Mesenchymal stem cell (in vitro differentiated cells and primary cell): ENCODE data around the gene CAPN9. TPM values are rescaled to one million over a fixed set of nuclear protein-coding genes. Genes with fewer than 3 reads are reported as not detected.
"Not testable (repeated sequence)": the region's sequence is repeated elsewhere in the genome, so short reads cannot be mapped to it uniquely, and the experiment has no call there.

ENCODE experiments used
- DNase-seq: peaks from one replicate; pipeline ENCODE4 v3.0.0-alpha.2; 2013
- H2AFZ ChIP-seq: one replicate; pipeline ENCODE4 v1.6.1; 2013; ENCODE audit warnings: low read depth, mild to moderate bottlenecking, control low read depth, inconsistent platforms, low read length, moderate library complexity
- H2AK5ac ChIP-seq: 2 replicates; pipeline ENCODE4 v1.6.1; 2013; ENCODE audit warnings: low read length, moderate library complexity, mild to moderate bottlenecking, inconsistent platforms; ENCODE audit not compliant: severe bottlenecking
- H2BK120ac ChIP-seq: one replicate; pipeline ENCODE4 v1.6.1; 2013; ENCODE audit warnings: low read depth, mild to moderate bottlenecking, inconsistent platforms, low read length, moderate library complexity
- H2BK12ac ChIP-seq, 2 experiments: one replicate each; pipeline ENCODE4 v1.6.1; 2013; ENCODE audit warnings: inconsistent platforms in 2 of 2, low read length in 2 of 2, mild to moderate bottlenecking in 2 of 2, moderate library complexity in 2 of 2, control low read depth in 1 of 2
- H2BK15ac ChIP-seq: one replicate; pipeline ENCODE4 v1.6.1; 2013; ENCODE audit warnings: mild to moderate bottlenecking, low read depth, inconsistent platforms; ENCODE audit not compliant: poor library complexity, severe bottlenecking
- H2BK5ac ChIP-seq: 2 replicates; pipeline ENCODE4 v1.6.1; 2013; ENCODE audit warnings: low read depth, mild to moderate bottlenecking, low read length, control low read depth, inconsistent platforms; ENCODE audit not compliant: poor library complexity, severe bottlenecking
- H3K14ac ChIP-seq, 2 experiments: one replicate each; pipeline ENCODE4 v1.6.1; 2013; ENCODE audit warnings: inconsistent platforms in 2 of 2, low read length in 2 of 2, control low read depth in 1 of 2, mild to moderate bottlenecking in 1 of 2, moderate library complexity in 1 of 2
- H3K18ac ChIP-seq, 2 experiments: one replicate each; pipeline ENCODE4 v1.6.1; 2013; ENCODE audit warnings: inconsistent platforms in 2 of 2, low read length in 2 of 2, control low read depth in 1 of 2, low read depth in 1 of 2, mild to moderate bottlenecking in 1 of 2
- H3K23ac ChIP-seq, 2 experiments: one replicate each; pipeline ENCODE4 v1.6.1; 2013; ENCODE audit warnings: inconsistent platforms in 2 of 2, low read length in 2 of 2, mild to moderate bottlenecking in 2 of 2, moderate library complexity in 2 of 2, control low read depth in 1 of 2
- H3K27ac ChIP-seq: 2 replicates; pipeline ENCODE4 v1.5.1; 2013; ENCODE audit warnings: mild to moderate bottlenecking, moderate library complexity, low read length, control low read depth, inconsistent platforms; ENCODE audit not compliant: poor library complexity, severe bottlenecking
- H3K27me3 ChIP-seq, 2 experiments: 2 replicates each; pipeline versions ENCODE4 v1.6.1 to v1.7.0; 2013; ENCODE audit warnings: low read length in 2 of 2, mild to moderate bottlenecking in 2 of 2, moderate library complexity in 2 of 2, control low read depth in 1 of 2, inconsistent platforms in 1 of 2; ENCODE audit not compliant: control insufficient read depth in 1 of 2, insufficient read depth in 1 of 2
- H3K36me3 ChIP-seq, 2 experiments: 2 replicates each; pipeline versions ENCODE4 v1.6.1 to v1.7.0; 2013; ENCODE audit warnings: low read length in 2 of 2, control low read depth in 1 of 2, inconsistent platforms in 1 of 2, low read depth in 1 of 2, mild to moderate bottlenecking in 1 of 2; ENCODE audit not compliant: insufficient read depth in 2 of 2, control insufficient read depth in 1 of 2
- H3K4ac ChIP-seq, 2 experiments: one replicate each; pipeline ENCODE4 v1.6.1; 2013; ENCODE audit warnings: inconsistent platforms in 2 of 2, low read length in 2 of 2, mild to moderate bottlenecking in 2 of 2, moderate library complexity in 2 of 2, control low read depth in 1 of 2, low read depth in 1 of 2
- H3K4me1 ChIP-seq: 2 replicates; pipeline ENCODE4 v1.6.1; 2013; ENCODE audit warnings: low read depth, low read length, control low read depth; ENCODE audit not compliant: control insufficient read depth, insufficient read depth
- H3K4me2 ChIP-seq: 2 replicates; pipeline ENCODE4 v1.6.1; 2013; ENCODE audit warnings: low read length, mild to moderate bottlenecking, inconsistent platforms; ENCODE audit not compliant: poor library complexity, severe bottlenecking
- H3K4me3 ChIP-seq, 2 experiments: 2 replicates each; pipeline versions ENCODE4 v1.5.1 to v1.7.0; 2013; ENCODE audit warnings: low read length in 2 of 2, mild to moderate bottlenecking in 2 of 2, control low read depth in 1 of 2, low read depth in 1 of 2; ENCODE audit not compliant: insufficient read depth in 1 of 2
- H3K79me1 ChIP-seq: replicated peaks from 2 replicates; pipeline ENCODE4 v1.6.1; 2013; ENCODE audit warnings: mild to moderate bottlenecking, control low read depth, low read length, inconsistent platforms; ENCODE audit not compliant: poor library complexity, severe bottlenecking
- H3K9ac ChIP-seq: 2 replicates; pipeline ENCODE4 v1.7.0; 2013; ENCODE audit warnings: mild to moderate bottlenecking, low read length, moderate library complexity
- H3K9me3 ChIP-seq: 2 replicates; pipeline ENCODE4 v1.7.0; 2013; ENCODE audit warnings: mild to moderate bottlenecking, low read length; ENCODE audit not compliant: control insufficient read depth
- H4K8ac ChIP-seq: one replicate; pipeline ENCODE4 v1.6.1; 2013; ENCODE audit warnings: inconsistent platforms, mild to moderate bottlenecking, low read length, moderate library complexity
- H4K91ac ChIP-seq: one replicate; pipeline ENCODE4 v1.6.1; 2013; ENCODE audit warnings: mild to moderate bottlenecking, low read length, inconsistent platforms
- WGBS: methylation state at CpG from one replicate; pipeline ENCODE4 v1.1.7; 2013; ENCODE audit warnings: mixed read lengths; 5-methylcytosine and 5-hydroxymethylcytosine counted together
- polyA plus RNA-seq, 2 experiments: library from polyadenylated mRNA; stranded (reverse); fragments of 200-250 nt; gene quantifications; one replicate each; pipeline ENCODE4 v1.2.3, GENCODE V29; 2013

Gene CAPN9, protein sequence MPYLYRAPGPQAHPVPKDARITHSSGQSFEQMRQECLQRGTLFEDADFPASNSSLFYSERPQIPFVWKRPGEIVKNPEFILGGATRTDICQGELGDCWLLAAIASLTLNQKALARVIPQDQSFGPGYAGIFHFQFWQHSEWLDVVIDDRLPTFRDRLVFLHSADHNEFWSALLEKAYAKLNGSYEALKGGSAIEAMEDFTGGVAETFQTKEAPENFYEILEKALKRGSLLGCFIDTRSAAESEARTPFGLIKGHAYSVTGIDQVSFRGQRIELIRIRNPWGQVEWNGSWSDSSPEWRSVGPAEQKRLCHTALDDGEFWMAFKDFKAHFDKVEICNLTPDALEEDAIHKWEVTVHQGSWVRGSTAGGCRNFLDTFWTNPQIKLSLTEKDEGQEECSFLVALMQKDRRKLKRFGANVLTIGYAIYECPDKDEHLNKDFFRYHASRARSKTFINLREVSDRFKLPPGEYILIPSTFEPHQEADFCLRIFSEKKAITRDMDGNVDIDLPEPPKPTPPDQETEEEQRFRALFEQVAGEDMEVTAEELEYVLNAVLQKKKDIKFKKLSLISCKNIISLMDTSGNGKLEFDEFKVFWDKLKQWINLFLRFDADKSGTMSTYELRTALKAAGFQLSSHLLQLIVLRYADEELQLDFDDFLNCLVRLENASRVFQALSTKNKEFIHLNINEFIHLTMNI
- 0.21 TPM for polyA plus RNA-seq (2013, experiment 1 of 2)
- polyA plus RNA-seq (2013, experiment 2 of 2): 0.12 TPM

DNA sequence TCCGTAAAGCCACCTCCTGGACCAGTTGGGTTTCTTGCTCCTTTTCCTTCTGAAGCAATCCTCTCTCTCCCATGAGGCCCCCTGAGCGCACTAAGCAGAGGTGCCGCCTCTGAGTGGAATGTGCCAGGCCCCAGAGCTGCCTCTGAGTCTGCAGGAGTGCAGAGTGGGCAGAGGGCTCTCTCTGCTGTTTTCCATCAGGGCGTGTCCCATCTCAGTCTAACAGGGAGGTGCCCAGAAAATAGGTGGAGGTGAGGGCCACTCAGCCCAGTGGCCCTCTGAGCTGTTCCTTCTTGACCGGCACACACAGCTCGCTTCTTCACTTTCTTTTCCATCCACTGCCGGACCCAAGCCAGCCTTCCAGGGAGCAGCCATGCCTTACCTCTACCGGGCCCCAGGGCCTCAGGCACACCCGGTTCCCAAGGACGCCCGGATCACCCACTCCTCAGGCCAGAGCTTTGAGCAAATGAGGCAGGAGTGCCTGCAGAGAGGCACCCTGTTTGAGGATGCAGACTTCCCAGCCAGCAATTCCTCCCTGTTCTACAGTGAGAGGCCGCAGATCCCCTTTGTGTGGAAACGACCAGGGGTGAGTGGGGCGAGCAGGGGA lies at the start of gene CAPN9:
Gene CAPN9 (plus strand): TSS at position 262 of the 604 bp plus-strand sequence. CDS start 109 bp downstream, at position 371.
- DNase-seq: no peak
- no peak within 1 kb of the TSS for H4K8ac ChIP-seq
- no peaks in the 10 kb centered on the region for H3K79me1 ChIP-seq
- no peak within 1 kb of the TSS for H2AK5ac ChIP-seq
- no peak within 1 kb of the TSS for H2BK5ac ChIP-seq
- H2BK12ac ChIP-seq: no peak within 1 kb of the TSS
- H4K91ac ChIP-seq: no peak within 1 kb of the TSS
- H2BK120ac ChIP-seq: no peak within 1 kb of the TSS
- H3K36me3 ChIP-seq: no peaks in the 10 kb centered on the region
- no peak within 1 kb of the TSS for H3K23ac ChIP-seq
- no peak within 1 kb of the TSS for H3K18ac ChIP-seq
- H3K4ac ChIP-seq: no peak within 1 kb of the TSS
- H3K27me3 ChIP-seq: peaks cover 0 to 21% of the 10 kb centered on the region in 2 experiments
- no peak within 1 kb of the TSS for H3K14ac ChIP-seq
- H2BK15ac ChIP-seq: no peak within 1 kb of the TSS
- H3K9me3 ChIP-seq: no peaks in the 10 kb centered on the region
- H3K9ac ChIP-seq: no peak within 1 kb of the TSS
- peaks cover 21% of the 10 kb centered on the region for H3K4me1 ChIP-seq
- H3K4me2 ChIP-seq: no peak within 1 kb of the TSS
- no peak within 1 kb of the TSS for H3K27ac ChIP-seq
- H3K4me3 ChIP-seq: no peak within 1 kb of the TSS
- H2AFZ ChIP-seq: no peak within 1 kb of the TSS
- 79% methylated on average over 14 of the region's 14 CpGs for WGBS

DNA sequence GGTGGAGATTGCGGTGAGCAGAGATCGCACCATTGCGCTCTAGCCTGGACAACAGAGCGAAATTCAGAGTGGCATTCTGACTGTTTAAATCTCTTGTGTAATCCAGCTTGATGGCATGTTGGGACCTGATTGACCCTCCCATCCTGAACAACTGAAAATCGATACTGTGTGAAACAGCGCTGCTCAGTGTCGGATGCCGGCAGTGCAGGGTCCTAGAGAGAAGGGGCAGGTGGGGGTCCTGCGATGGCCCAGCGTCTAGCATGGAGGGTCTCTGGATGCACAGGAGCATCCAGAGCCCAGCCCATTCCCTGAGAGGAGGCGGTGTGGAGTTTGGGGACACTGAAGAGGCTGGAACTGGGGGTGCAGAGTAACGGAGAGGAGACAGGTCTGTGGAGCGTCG lies 49.1 kb upstream of the CAPN9 start:
- H3K4ac ChIP-seq: no peak overlapping the region
- H2BK15ac ChIP-seq: no peak overlapping the region
- H3K14ac ChIP-seq: no peak overlapping the region
- H3K27me3 ChIP-seq: peaks cover 0 to 8% of the 10 kb centered on the region in 2 experiments
- H2AK5ac ChIP-seq: no peak overlapping the region
- no peak overlapping the region for H2BK120ac ChIP-seq
- no peak overlapping the region for H3K9ac ChIP-seq
- 94% methylated on average over 14 of the region's 14 CpGs for WGBS
- H4K8ac ChIP-seq: no peak overlapping the region
- no peak overlapping the region for H3K4me2 ChIP-seq
- no peak for DNase-seq
- H3K4me3 ChIP-seq: no peak overlapping the region
- H3K36me3 ChIP-seq: peaks cover 12 to 19% of the 10 kb centered on the region in 2 experiments
- H3K27ac ChIP-seq: no peak overlapping the region
- no peaks in the 10 kb centered on the region for H3K79me1 ChIP-seq
- no peak overlapping the region for H3K18ac ChIP-seq
- no peak overlapping the region for H3K23ac ChIP-seq
- H2BK5ac ChIP-seq: no peak overlapping the region
- H2AFZ ChIP-seq: no peak overlapping the region
- peaks cover 8% of the 10 kb centered on the region for H3K4me1 ChIP-seq
- H2BK12ac ChIP-seq: no peak overlapping the region
- H3K9me3 ChIP-seq: no peaks in the 10 kb centered on the region
- no peak overlapping the region for H4K91ac ChIP-seq

DNA sequence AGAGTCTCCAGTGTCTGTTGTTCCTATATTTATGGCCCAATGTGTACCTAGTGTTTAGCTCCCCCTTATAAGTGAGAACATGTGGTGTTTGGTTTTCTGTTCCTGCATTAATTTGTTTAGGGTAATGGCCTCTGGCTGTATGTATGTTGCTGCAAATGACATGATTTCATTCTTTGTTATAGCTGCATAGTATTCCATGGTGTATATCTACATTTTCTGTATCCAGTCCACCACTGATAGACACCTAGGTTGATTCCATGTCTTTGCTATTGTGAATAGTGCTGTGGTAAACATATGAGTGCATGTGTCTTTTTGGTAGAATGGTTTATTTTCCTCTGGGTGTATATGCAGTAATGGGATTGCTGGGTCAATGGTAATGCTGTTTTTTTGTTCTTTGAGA lies 48.2 kb upstream of the CAPN9 start:
- not testable (repeated sequence) for H4K91ac ChIP-seq, H3K18ac ChIP-seq, H3K4me2 ChIP-seq, H3K4me3 ChIP-seq, H3K27ac ChIP-seq, H3K23ac ChIP-seq, H3K27me3 ChIP-seq, H2BK5ac ChIP-seq, H3K14ac ChIP-seq, H3K4ac ChIP-seq, H2BK120ac ChIP-seq, H4K8ac ChIP-seq, H3K9me3 ChIP-seq, H3K79me1 ChIP-seq, DNase-seq, H2BK12ac ChIP-seq, H2AK5ac ChIP-seq, H2BK15ac ChIP-seq, H3K9ac ChIP-seq, H2AFZ ChIP-seq
- Histone ChIP-seq H3K36me3 (peaks cover 4 to 12% of the 10 kb centered on the region in 2 experiments), H3K4me1 (peaks cover 12% of the 10 kb centered on the region)

DNA sequence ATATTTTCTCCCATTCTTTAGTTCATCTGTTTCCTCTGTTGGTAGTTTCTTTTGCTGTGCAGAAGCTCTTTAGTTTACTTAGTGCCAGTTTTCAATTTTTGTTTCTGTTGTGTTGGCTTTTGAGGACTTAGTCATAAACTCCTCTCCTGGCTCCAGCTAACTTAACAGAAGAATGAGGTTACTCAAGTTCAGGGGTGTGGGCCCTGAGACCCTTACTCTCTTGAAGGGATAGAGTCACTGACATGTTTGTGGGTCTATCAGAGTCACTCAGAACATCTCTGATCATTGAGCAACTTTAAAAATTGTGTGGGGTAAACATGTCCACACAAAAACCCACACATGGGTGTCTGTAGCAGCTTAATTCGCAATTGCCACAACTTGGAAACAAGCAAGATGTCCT lies 47.5 kb upstream of the CAPN9 start:
- Histone ChIP-seq H3K4me3 (no peak overlapping the region), H3K23ac (no peak overlapping the region), H2BK15ac (no peak overlapping the region), H3K36me3 (peaks cover 0 to 5% of the 10 kb centered on the region in 2 experiments), H2AFZ (no peak overlapping the region), H2BK12ac (no peak overlapping the region), H3K14ac (no peak overlapping the region), H3K27ac (no peak overlapping the region), H3K18ac (no peak overlapping the region), H3K9ac (no peak overlapping the region), H3K4me2 (no peak overlapping the region), H3K4ac (no peak overlapping the region), H3K9me3 (no peaks in the 10 kb centered on the region), H3K79me1 (no peaks in the 10 kb centered on the region), H4K8ac (no peak overlapping the region), H4K91ac (no peak overlapping the region), H2BK5ac (no peak overlapping the region), H2AK5ac (no peak overlapping the region), H2BK120ac (no peak overlapping the region), H3K4me1 (peaks cover 11% of the 10 kb centered on the region), H3K27me3 (peaks cover 0 to 8% of the 10 kb centered on the region in 2 experiments)
- DNase-seq: no peak
- WGBS: 83% methylated on average over 1 of the region's 1 CpG
